GM10248 (cell line): Measurements from ENCODE around the gene CCDC86.

ENCODE experiments used
- CTCF ChIA-PET: fragments of 300-600 bp; sonication (Branson Sonifier 250); formaldehyde crosslinking; extraction: SDS; loops from one replicate; lab custom pipeline; 2021; ENCODE audit warnings: antibody characterized with exemption; lab: Yijun Ruan, JAX
- POLR2A ChIA-PET: fragments of 350-650 bp; sonication (Branson Sonifier 250); formaldehyde crosslinking; extraction: SDS; loops from one replicate; lab custom pipeline; 2020; ENCODE audit warnings: antibody characterized with exemption; lab: Yijun Ruan, JAX
- DNase-seq: peaks from one replicate; pipeline ENCODE4 v3.0.0; 2012; ENCODE audit errors: extremely low spot score
- CTCF ChIP-seq: IDR thresholded peaks from 2 replicates; pipeline ENCODE4 v1.5.1; 2012; ENCODE audit warnings: mild to moderate bottlenecking, low read depth; ENCODE audit errors: extremely low read depth, missing control alignments, control extremely low read depth

CCDC86 gene

DNA sequence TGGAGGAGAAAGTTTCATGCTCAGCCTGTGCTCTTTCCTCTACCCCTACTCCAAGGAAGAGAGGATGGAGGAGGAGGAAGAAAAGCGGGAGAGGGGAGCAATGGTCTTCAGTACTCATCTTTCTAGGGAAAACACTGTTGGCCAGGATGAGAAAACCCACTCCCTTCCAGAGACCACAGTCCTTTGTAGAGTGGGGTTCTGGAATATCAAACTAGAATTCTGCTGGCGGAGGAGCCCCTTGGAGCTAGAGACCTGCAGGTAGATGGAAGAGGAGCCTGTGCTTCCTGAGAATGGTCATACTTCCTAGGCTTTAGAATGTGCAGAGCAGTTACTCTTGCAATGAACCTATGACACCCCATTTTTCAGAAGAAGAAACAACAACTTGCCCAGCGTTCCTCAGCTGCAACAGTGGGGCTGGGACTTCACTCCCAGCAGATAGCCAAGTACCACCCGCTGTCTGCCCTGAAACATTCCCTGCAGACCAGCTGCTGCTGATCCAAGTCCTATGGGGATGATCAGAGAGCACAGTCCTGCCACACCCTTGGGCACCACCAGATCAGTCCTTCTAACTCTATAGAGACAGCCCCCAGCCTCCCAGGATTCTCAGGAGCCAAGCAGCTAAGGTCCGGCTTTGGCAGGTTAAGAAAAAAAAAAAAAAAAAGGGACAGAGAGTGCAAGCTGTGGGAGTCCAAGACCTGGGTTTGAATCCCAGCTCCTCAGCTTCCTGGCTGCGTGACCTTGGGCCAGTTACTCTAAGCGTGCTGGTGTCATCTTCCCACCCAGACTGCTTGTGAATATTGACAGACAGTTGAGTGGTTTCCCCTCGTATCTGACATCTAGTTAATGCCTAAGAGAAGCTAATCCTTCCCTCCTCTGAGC, 13.2 kb downstream of the CCDC86 start:
- no peak for DNase-seq
- no peak for TF ChIP-seq CTCF
- POLR2A ChIA-PET, result no interaction called here
- CTCF ChIA-PET, result interaction anchor here (0.6 to 2.4 kb wide), 5 partner anchors 17 to 50 kb away, joined by 3 to 21 read pairs (median 6); no protein-coding TSS in a partner anchor

- no peak for DNase-seq
- CTCF ChIA-PET, result interaction anchor here (0.6 to 2.4 kb wide), 6 partner anchors 16 to 49 kb away, joined by 3 to 21 read pairs (median 5); no protein-coding TSS in a partner anchor
- TF ChIP-seq CTCF, result no peak
- POLR2A ChIA-PET, result interaction anchor here (0.7 kb wide), 1 partner anchor 13 kb away, joined by 4 read pairs; no protein-coding TSS in a partner anchor
Measured at GRCh38 chr11:60855726-60856633, 14.1 kb downstream of the CCDC86 start, which contains the start of gene PTGDR2. PTGDR2 (minus strand) TSS chr11:60855950; CDS start chr11:60853722, 2,228 bp downstream.

DNA sequence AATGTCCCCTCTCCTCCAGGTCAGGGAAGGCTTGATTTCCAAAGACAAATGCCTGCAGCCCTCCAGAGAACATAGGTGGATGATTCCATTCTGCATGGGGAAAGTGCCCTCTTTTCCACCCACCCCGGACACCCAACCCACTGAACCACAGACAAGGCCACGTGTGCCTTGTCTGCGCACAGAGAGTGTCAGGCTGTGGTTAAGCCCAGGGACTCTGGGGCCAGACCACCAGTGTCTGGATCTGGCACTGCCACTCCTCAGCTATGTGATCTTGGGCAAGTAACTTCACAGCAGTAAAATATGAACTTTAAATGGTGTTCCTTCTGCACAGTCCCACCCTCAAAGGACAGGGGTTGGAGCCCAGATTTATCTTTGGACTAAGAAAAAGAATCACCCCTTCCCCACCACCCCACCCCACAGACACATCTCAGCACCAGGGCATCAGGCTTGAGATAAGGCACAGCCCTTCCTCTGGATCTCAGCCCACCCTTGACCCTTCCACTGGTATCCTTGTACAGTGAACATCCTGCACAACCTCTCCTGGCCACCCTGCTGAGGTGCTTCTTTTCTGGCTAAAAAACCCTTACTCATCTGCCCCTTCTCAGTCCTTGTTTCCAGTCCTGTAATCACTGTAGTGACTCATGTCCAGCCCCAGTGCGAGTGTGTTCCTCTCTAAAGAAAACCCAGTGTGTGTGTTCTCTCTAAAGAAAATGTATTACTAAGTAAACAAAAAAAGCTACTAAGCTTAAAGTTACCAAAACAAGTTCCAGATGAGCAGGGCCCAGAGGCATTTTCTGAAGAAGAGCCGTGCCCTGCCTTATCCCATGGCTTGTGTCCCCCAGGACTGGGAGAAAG, 15.7 kb downstream of the CCDC86 start:
- no peak for DNase-seq

GRCh38 chr11:60858236-60858635, 16.3 kb downstream of the CCDC86 start:
- TF ChIP-seq CTCF, result no peak
- CTCF ChIA-PET, result interaction anchor here (1.0 to 1.5 kb wide), 3 partner anchors 31 to 83 kb away, joined by 3 to 4 read pairs (median 3); no protein-coding TSS in a partner anchor
- no peak for DNase-seq
- POLR2A ChIA-PET, result no interaction called here

More for the DNA sequence above, 15.7 kb downstream of the CCDC86 start:
- no peak for TF ChIP-seq CTCF
- ChIA-PET CTCF (interaction anchor here (1.0 to 1.5 kb wide), 3 partner anchors 21 to 82 kb away, joined by 3 to 4 read pairs (median 3); no protein-coding TSS in a partner anchor), POLR2A (no interaction called here)

DNA sequence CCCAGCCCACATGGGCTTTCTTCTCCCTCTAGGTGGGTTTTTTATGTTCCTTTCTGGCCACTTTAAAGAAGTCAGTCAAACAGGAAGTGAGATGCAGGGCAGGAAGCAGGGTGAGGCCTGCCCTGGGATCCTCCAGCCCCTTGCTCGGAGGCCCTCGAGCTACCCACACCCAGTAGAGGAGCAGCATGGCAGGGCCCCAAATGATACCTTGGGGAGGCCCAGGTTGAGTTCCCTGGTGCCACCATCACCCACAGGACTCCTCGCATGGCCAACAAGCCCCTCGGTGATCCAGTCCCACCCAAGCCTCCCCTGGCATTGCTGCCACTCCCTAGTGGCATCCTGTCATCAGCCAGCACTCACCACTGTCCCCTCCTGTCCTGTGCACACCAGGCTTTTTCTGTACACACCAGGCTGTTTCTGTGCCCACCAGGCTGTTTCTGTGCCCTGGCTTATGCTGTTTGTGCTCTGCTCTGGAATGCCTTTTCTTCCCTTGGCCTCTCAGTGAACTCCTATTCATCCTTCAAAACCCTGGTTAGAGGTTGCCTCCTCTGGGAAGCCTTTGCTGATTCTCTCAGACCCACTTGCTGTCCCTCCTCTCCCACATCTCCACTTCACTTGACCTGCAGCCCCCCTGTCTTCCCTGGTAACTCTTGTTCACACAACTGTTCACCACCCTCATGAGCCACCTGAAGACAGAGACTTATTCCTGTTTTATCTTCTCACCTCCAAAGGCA, 17.0 kb downstream of the CCDC86 start:
- no peak for DNase-seq
- TF ChIP-seq CTCF, result no peak
- ChIA-PET POLR2A (no interaction called here), CTCF (interaction anchor here (1.0 to 1.3 kb wide), 2 partner anchors 31 to 83 kb away, joined by 3 to 4 read pairs; no protein-coding TSS in a partner anchor)
